ENCODE data around the gene REC8. TPM values are rescaled to one million over a fixed set of nuclear protein-coding genes. Genes with fewer than 3 reads are reported as not detected.
A peak's percentile ranks its signal among the peaks of the same experiment; 100 is the strongest.

The REC8 gene
- total RNA-seq, 1 donor from 2014 or later: 35.3 TPM

DNA sequence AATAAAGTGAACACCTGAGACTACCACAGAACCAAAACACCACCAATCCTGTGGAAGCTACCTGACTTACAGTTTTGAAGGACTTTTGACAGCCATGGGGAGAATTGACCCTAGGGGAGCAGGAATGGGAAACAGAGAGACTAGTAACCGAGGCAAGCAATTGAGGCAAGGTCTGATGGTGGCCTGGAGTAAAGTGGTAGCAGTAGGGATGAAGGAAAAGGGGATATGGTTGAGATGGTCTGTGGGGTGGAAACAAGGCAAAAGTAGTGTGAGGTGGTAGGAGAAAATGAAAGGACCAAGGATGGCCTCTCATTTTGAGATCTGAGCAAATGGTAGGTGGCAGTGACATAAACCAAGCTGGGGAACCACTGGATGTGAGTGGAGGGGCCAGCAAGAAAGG is 15.0 kb upstream of the REC8 start:
- ATAC-seq (ENCODE audit: low read depth) (no peak), DNase-seq (no peak)
- no peak overlapping the region for H3K27ac Mint-ChIP-seq
- no peaks in the 10 kb centered on the region for H3K27me3 Mint-ChIP-seq
- no peaks in the 10 kb centered on the region for H3K9me3 Mint-ChIP-seq
- no peak overlapping the region for H3K4me3 Mint-ChIP-seq
- ChIA-PET CTCF (interaction anchor here (1.1 kb wide), 1 partner anchor 48 kb away, joined by 3 read pairs; no protein-coding TSS in a partner anchor), POLR2A (interaction anchor here (1.2 to 2.6 kb wide), 4 partner anchors 10 to 49 kb away, joined by 3 to 10 read pairs (median 4); partner anchors contain the start of genes DCAF11, EMC9, NRL and PSME2)
- TF ChIP-seq CTCF (IDR thresholded peaks at IDR 0.05): no peak
- peaks cover 16% of the 10 kb centered on the region for H3K4me1 Mint-ChIP-seq
- peaks cover 70% of the 10 kb centered on the region for H3K36me3 Mint-ChIP-seq (ENCODE audit: low read depth)
- intact Hi-C loops (cut with micrococcal nuclease): no loop called here

GRCh38 chr14:24157331-24157730 is 14.5 kb upstream of the REC8 start:
- no peak for DNase-seq
- TF ChIP-seq CTCF (IDR thresholded peaks at IDR 0.05): no peak
- Mint-ChIP-seq H3K36me3 (ENCODE audit: low read depth) (peaks cover 72% of the 10 kb centered on the region), H3K27me3 (no peaks in the 10 kb centered on the region), H3K4me3 (no peak overlapping the region), H3K27ac (no peak overlapping the region), H3K9me3 (no peaks in the 10 kb centered on the region), H3K4me1 (peaks cover 21% of the 10 kb centered on the region)
- CTCF ChIA-PET: interaction anchor here (1.1 kb wide), 1 partner anchor 49 kb away, joined by 3 read pairs; no protein-coding TSS in a partner anchor
- intact Hi-C loops (cut with micrococcal nuclease): no loop called here
- POLR2A ChIA-PET: interaction anchor here (1.2 to 2.6 kb wide), 4 partner anchors 10 to 49 kb away, joined by 3 to 10 read pairs (median 4); partner anchors contain the start of genes DCAF11, EMC9, NRL and PSME2
- ATAC-seq (ENCODE audit: low read depth): no peak

GRCh38 chr14:24159777-24160498 is 11.9 kb upstream of the REC8 start:
- no peaks in the 10 kb centered on the region for H3K9me3 Mint-ChIP-seq
- POLR2A ChIA-PET: interaction anchor here (0.7 to 4.6 kb wide), 18 partner anchors 9 to 139 kb away, joined by 3 to 93 read pairs (median 20); partner anchors contain the start of genes CHMP4A, DCAF11, DHRS1 and EMC9
- ATAC-seq (ENCODE audit: low read depth): no peak
- intact Hi-C loops (cut with micrococcal nuclease): no loop called here
- H3K27me3 Mint-ChIP-seq: no peaks in the 10 kb centered on the region
- H3K36me3 Mint-ChIP-seq (ENCODE audit: low read depth): peaks cover 81% of the 10 kb centered on the region
- DNase-seq: no peak
- peaks cover 41% of the 10 kb centered on the region for H3K4me1 Mint-ChIP-seq
- H3K27ac Mint-ChIP-seq: peak overlapping the region; percentile 95
- H3K4me3 Mint-ChIP-seq: no peak overlapping the region
- no peak for TF ChIP-seq CTCF (IDR thresholded peaks at IDR 0.05)
- CTCF ChIA-PET: interaction anchor here (1.0 to 4.2 kb wide), 17 partner anchors 9 to 148 kb away, joined by 3 to 45 read pairs (median 10); partner anchors contain the start of genes CIDEB, DCAF11, EMC9 and IPO4

- ATAC-seq (ENCODE audit: low read depth) (no peak), DNase-seq (no peak)
- peaks cover 45% of the 10 kb centered on the region for H3K4me1 Mint-ChIP-seq
- no peak overlapping the region for H3K4me3 Mint-ChIP-seq
- H3K36me3 Mint-ChIP-seq (ENCODE audit: low read depth): peaks cover 81% of the 10 kb centered on the region
- peak overlapping the region; percentile 95 for H3K27ac Mint-ChIP-seq
- ChIA-PET POLR2A (interaction anchor here (0.7 to 4.6 kb wide), 32 partner anchors 10 to 270 kb away, joined by 3 to 93 read pairs (median 14); partner anchors contain the start of genes CARMIL3, CBLN3, CHMP4A and CIDEB), CTCF (interaction anchor here (1.0 to 4.2 kb wide), 22 partner anchors 10 to 149 kb away, joined by 3 to 45 read pairs (median 8); partner anchors contain the start of genes CIDEB, DCAF11, EMC9 and IPO4)
- no peak for TF ChIP-seq CTCF (IDR thresholded peaks at IDR 0.05)
- intact Hi-C loops (cut with micrococcal nuclease): no loop called here
- H3K27me3 Mint-ChIP-seq: no peaks in the 10 kb centered on the region
- H3K9me3 Mint-ChIP-seq: no peaks in the 10 kb centered on the region
These were observed 11.4 kb upstream of the REC8 start for GRCh38 chr14:24160499-24160849.

Data from activated B cell treated with CpG ODN at 0.5 μM for 24 hours (primary cell).